Measurements from ENCODE around the gene SUCLG2. TPM values are rescaled to one million over a fixed set of nuclear protein-coding genes. Genes with fewer than 3 reads are reported as not detected.

The SUCLG2 gene
- total and polyA plus RNA-seq, 9 donors, result 24.8 to 75.2 (median 40.1) TPM

DNA sequence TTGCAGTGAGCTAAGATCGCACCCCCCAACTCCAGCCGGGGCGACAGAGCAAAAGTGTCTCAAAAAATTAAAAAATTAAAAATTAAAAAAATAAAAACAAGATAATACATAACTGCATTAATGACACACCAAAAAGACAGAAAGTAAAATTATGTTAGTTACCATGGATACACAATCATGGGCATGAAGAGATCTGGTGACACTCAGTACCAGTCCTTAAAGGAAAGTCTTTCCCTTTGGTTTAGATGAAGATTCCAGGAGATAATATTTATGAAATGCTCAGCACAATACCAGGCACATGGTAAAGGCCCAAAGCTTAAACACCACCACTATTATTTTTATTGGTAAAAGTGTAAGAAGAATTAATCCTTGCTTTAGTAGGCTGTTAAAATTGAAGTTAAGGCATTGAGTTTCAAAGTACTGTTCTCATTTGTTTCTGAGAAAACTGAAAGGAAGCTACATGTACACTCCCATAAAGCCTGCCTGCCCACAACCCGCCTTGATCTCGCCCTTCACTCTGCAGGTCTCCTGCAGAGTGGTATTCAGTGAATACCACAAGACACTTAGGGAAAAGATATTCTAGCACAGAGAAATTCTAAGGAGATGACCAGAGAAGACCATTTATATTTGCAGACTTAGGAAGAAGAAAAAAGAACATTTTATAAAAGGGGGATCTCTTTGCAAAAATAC is 52.3 kb downstream of the SUCLG2 start:
- Histone ChIP-seq H3K9me3 (no peaks in the 10 kb centered on the region), H3K27me3 (no peaks in the 10 kb centered on the region), H3K27ac (no peak overlapping the region), H3K4me1 (ENCODE audit: insufficient read depth) (peaks cover 2% of the 10 kb centered on the region), H3K4me3 (no peak overlapping the region), H3K36me3 (no peaks in the 10 kb centered on the region)
- DNase-seq, result no peak
- intact Hi-C loops (cut with DNase I), result no loop called here
- WGBS, 3 donors, result 95 to 98% (median 98%) methylated on average over 5 of the region's 5 CpGs
- TF ChIP-seq POLR2A (IDR thresholded peaks at IDR 0.05) (no peak), EP300 (IDR thresholded peaks at IDR 0.05) (no peak)
- TF ChIP-seq, protein P1, sequence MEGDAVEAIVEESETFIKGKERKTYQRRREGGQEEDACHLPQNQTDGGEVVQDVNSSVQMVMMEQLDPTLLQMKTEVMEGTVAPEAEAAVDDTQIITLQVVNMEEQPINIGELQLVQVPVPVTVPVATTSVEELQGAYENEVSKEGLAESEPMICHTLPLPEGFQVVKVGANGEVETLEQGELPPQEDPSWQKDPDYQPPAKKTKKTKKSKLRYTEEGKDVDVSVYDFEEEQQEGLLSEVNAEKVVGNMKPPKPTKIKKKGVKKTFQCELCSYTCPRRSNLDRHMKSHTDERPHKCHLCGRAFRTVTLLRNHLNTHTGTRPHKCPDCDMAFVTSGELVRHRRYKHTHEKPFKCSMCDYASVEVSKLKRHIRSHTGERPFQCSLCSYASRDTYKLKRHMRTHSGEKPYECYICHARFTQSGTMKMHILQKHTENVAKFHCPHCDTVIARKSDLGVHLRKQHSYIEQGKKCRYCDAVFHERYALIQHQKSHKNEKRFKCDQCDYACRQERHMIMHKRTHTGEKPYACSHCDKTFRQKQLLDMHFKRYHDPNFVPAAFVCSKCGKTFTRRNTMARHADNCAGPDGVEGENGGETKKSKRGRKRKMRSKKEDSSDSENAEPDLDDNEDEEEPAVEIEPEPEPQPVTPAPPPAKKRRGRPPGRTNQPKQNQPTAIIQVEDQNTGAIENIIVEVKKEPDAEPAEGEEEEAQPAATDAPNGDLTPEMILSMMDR (IDR thresholded peaks at IDR 0.05), result no peak

DNA sequence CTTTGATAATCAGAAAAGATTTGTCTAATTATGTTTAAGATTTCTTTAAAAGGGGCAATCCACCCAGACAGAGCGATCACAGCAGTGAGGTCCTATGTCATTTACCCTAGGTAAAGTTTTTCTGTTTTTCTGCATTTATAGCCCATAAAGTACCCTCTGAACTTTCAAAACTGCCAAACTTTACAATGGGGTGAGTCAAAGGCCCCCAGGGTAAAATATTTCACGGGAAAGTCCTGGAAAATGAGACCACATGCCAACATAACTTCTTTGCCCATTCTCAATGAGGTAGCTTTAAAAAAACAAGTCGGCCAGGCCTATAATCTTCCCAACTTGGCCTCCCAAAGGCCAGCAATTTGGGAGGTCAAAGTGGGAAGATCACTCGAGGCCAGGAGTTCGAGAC is 53.0 kb downstream of the SUCLG2 start:
- intact Hi-C loops (cut with DNase I), result no loop called here
- no peak overlapping the region for H3K27ac ChIP-seq

DNA sequence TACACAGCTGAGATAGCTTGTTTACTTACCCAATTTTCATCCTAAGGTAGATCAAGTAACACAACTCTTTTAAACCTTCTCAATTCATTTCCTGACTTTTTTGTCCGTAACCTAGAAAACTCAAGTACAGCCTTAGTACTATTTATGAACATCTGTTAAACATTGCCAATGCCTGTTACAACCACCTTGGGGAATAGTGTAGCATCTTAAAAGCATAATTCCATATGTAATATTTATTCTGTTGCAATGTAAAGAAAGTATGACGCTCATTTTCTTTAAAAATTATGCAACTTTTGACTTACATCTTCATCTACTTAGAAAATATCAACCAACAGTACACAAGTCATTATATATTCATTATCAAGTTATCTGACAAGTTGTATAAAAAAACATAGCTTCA is 54.6 kb downstream of the SUCLG2 start:
- Histone ChIP-seq H3K27me3 (no peaks in the 10 kb centered on the region), H3K4me1 (ENCODE audit: insufficient read depth) (peaks cover 2% of the 10 kb centered on the region), H3K36me3 (no peaks in the 10 kb centered on the region), H3K9me3 (no peaks in the 10 kb centered on the region), H3K27ac (no peak overlapping the region), H3K4me3 (no peak overlapping the region)
- intact Hi-C loops (cut with DNase I), result no loop called here
- TF ChIP-seq, protein P1 (IDR thresholded peaks at IDR 0.05), result no peak
- TF ChIP-seq EP300 (IDR thresholded peaks at IDR 0.05), result no peak
- TF ChIP-seq POLR2A (IDR thresholded peaks at IDR 0.05), result no peak
- 93 to 98% (median 95%) methylated on average over 2 of the region's 2 CpGs for WGBS, 3 donors
- DNase-seq, result no peak

More for the DNA sequence above, 53.0 kb downstream of the SUCLG2 start:
- no peak overlapping the region for H3K4me3 ChIP-seq
- 84 to 94% (median 87%) methylated on average over 5 of the region's 5 CpGs for WGBS, 3 donors
- H3K4me1 ChIP-seq (ENCODE audit: insufficient read depth), result peaks cover 2% of the 10 kb centered on the region
- TF ChIP-seq, protein P1 (IDR thresholded peaks at IDR 0.05), result no peak
- TF ChIP-seq POLR2A (IDR thresholded peaks at IDR 0.05) (no peak), EP300 (IDR thresholded peaks at IDR 0.05) (no peak)
- no peaks in the 10 kb centered on the region for H3K9me3 ChIP-seq
- no peaks in the 10 kb centered on the region for H3K36me3 ChIP-seq
- no peaks in the 10 kb centered on the region for H3K27me3 ChIP-seq
- DNase-seq, result no peak

DNA sequence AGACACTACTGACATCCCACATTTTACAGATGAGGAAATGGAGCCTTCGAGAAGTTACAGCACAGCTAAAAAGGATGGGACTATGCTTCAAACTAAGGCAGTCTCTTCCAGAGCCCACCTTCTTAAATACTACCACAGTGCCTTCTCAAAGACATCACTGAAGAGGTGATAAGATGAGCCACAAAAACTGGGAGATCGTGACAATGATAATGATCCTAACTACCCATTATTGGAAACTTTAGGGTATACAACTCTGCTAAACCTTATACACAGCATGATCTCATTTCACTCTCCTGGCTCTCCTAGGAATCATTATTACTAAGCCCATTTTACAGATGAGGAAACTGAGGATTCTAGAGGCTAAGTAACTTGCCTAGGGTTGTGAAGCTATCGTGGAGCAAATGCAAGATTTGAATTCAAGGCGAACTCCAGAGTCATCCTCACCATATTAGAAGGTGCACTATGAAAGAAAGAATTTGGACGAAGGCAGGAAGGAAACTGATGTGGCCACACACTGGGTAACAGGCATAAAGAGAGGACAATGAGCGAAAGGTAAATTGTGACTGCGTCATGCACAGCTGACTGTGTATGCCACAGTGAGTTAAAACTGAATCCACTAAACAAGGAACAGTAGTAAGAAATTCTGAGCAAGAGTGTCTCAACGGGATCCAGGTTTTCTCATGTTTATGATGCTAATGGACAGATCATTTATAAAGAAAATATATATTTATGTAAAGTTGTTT is 55.4 kb downstream of the SUCLG2 start:
- peaks cover 2% of the 10 kb centered on the region for H3K4me1 ChIP-seq (ENCODE audit: insufficient read depth)
- DNase-seq, result no peak
- H3K27ac ChIP-seq, result no peak overlapping the region
- no peak overlapping the region for H3K4me3 ChIP-seq
- 93 to 96% (median 95%) methylated on average over 8 of the region's 8 CpGs for WGBS, 3 donors
- no peaks in the 10 kb centered on the region for H3K27me3 ChIP-seq
- H3K9me3 ChIP-seq, result no peaks in the 10 kb centered on the region
- TF ChIP-seq EP300 (IDR thresholded peaks at IDR 0.05) (no peak), POLR2A (IDR thresholded peaks at IDR 0.05) (no peak)
- TF ChIP-seq, protein P1 (IDR thresholded peaks at IDR 0.05), result no peak
- H3K36me3 ChIP-seq, result no peaks in the 10 kb centered on the region
- intact Hi-C loops (cut with DNase I), result no loop called here
